HCT116 (cell line): ENCODE results near the gene RBM42. TPM values are rescaled to one million over a fixed set of nuclear protein-coding genes. Genes with fewer than 3 reads are reported as not detected.

Experiments used
- ATAC-seq: fragments of 200-7000 bp; cut with Tn5 transposase; 2 replicates; pipeline ENCODE4 v1.9.1; 2020; ENCODE audit warnings: mild to moderate bottlenecking, moderate library complexity
- BruUV-seq: library from RNA; stranded (reverse); fragments of 400-500 nt; replicated peaks from 2 replicates; lab custom pipeline; 2021; lab: Mats Ljungman, UMichigan
- CTCF ChIA-PET: fragments of 300-600 bp; sonication (Branson Sonifier 250); formaldehyde crosslinking; loops from one replicate; lab custom pipeline; 2021; ENCODE audit warnings: antibody characterized with exemption; lab: Charles Lee
- POLR2A ChIA-PET: fragments of 300-600, 350-600 bp; sonication (Branson Sonifier 250); formaldehyde crosslinking; loops from one replicate; lab custom pipeline; 2021; ENCODE audit warnings: antibody characterized with exemption; lab: Charles Lee
- RAD21 ChIA-PET, 2 experiments: fragments of 300-600 bp; sonication (Branson Sonifier 250); formaldehyde crosslinking; loops; one replicate each; lab custom pipeline; 2023; ENCODE audit warnings: low total read pairs in 2 of 2; ENCODE audit not compliant: uncharacterized antibody in 2 of 2, unreplicated experiment in 2 of 2, low non-redundant PET in 1 of 2; lab: Charles Lee
- DNase-seq: peaks from one replicate; pipeline ENCODE4 v3.0.0-alpha.2; 2010; ENCODE audit warnings: low read depth, low spot score
- H2AFZ ChIP-seq: fragments of 200-600 bp; shearing (Covaris generic), sonication (generic); 2 replicates; pipeline ENCODE4 v1.6.1; 2017; ENCODE audit warnings: low read depth, mixed run types, mixed read lengths, antibody characterized with exemption, low read length; ENCODE audit not compliant: poor library complexity, severe bottlenecking
- H3K27ac ChIP-seq: 2 replicates; pipeline ENCODE4 v1.5.1; 2012; ENCODE audit warnings: low read depth, low read length
- H3K27me3 ChIP-seq: fragments of 200-600 bp; sonication (generic); 2 replicates; pipeline ENCODE4 v1.6.1; 2016; ENCODE audit warnings: mixed run types, low read length, mixed read lengths; ENCODE audit not compliant: insufficient read depth
- H3K36me3 ChIP-seq, 2 experiments: fragments of 200-500 bp in 1 of 2; fragments of 200-600 bp in 1 of 2; sonication (Bioruptor generic) in 1 of 2; sonication (generic) in 1 of 2; 2 replicates each; pipeline versions ENCODE4 v1.5.1 to v1.6.1; 2014 to 2016; ENCODE audit warnings: low read length in 2 of 2, inconsistent platforms in 1 of 2, mixed read lengths in 1 of 2, mixed run types in 1 of 2; ENCODE audit not compliant: insufficient read depth in 2 of 2, control insufficient read depth in 1 of 2
- H3K4me1 ChIP-seq, 2 experiments: fragments of 200-600 bp in 1 of 2; sonication (generic) in 1 of 2; 2 replicates each; pipeline versions ENCODE4 v1.5.1 to v1.6.1; 2012 to 2017; ENCODE audit warnings: low read length in 2 of 2, inconsistent platforms in 1 of 2, mild to moderate bottlenecking in 1 of 2, mixed read lengths in 1 of 2, mixed run types in 1 of 2, moderate library complexity in 1 of 2; ENCODE audit not compliant: insufficient read depth in 2 of 2, control insufficient read depth in 1 of 2
- H3K4me2 ChIP-seq: fragments of 200-600 bp; sonication (generic); 2 replicates; pipeline ENCODE4 v1.6.1; 2017; ENCODE audit warnings: mixed run types, low read length, mixed read lengths
- H3K4me3 ChIP-seq, 2 experiments: fragments of 200-600 bp in 1 of 2; sonication (generic) in 1 of 2; replicated peaks in 1 of 2; 2 replicates each; pipeline ENCODE4 v1.5.1; 2011 to 2016; ENCODE audit warnings: low read length in 2 of 2, control low read depth in 1 of 2, low read depth in 1 of 2, mild to moderate bottlenecking in 1 of 2, mixed read lengths in 1 of 2, mixed run types in 1 of 2
- H3K79me2 ChIP-seq: fragments of 200-600 bp; sonication (generic); 2 replicates; pipeline ENCODE4 v1.6.1; 2017; ENCODE audit warnings: mild to moderate bottlenecking, mixed run types, low read length, moderate library complexity, mixed read lengths; ENCODE audit not compliant: insufficient read depth
- H3K9ac ChIP-seq: fragments of 200-600 bp; sonication (generic); 2 replicates; pipeline ENCODE4 v1.6.1; 2016; ENCODE audit warnings: low read length, mixed read lengths
- H3K9me2 ChIP-seq: fragments of 200-600 bp; sonication (generic), shearing (Covaris generic); 2 replicates; pipeline ENCODE4 v1.6.1; 2017; ENCODE audit warnings: mixed run types, mild to moderate bottlenecking, moderate library complexity; ENCODE audit not compliant: insufficient read depth
- H3K9me3 ChIP-seq, 2 experiments: fragments of 200-500 bp in 1 of 2; fragments of 200-600 bp in 1 of 2; sonication (Bioruptor generic) in 1 of 2; sonication (generic) in 1 of 2; 2 replicates each; pipeline ENCODE4 v1.6.1; 2014 to 2017; ENCODE audit warnings: low read length in 2 of 2, mixed read lengths in 2 of 2, inconsistent platforms in 1 of 2, low read depth in 1 of 2, mild to moderate bottlenecking in 1 of 2, mixed run types in 1 of 2, moderate library complexity in 1 of 2; ENCODE audit not compliant: control insufficient read depth in 1 of 2, insufficient read depth in 1 of 2
- H4K20me1 ChIP-seq: fragments of 200-600 bp; sonication (generic), shearing (Covaris generic); 2 replicates; pipeline ENCODE4 v1.6.1; 2017; ENCODE audit warnings: mixed run types, mild to moderate bottlenecking, moderate library complexity; ENCODE audit not compliant: insufficient read depth
- CEBPB ChIP-seq: IDR thresholded peaks from 2 replicates; pipeline ENCODE4 v1.6.1; 2012; ENCODE audit warnings: low read depth
- CTCF ChIP-seq, 3 experiments: fragments of 200-600 bp in 1 of 3; sonication (generic) in 1 of 3; IDR thresholded peaks in 2 of 3; conservative IDR thresholded peaks in 1 of 3; 2 replicates each; pipeline ENCODE4 v1.5.1; 2012 to 2017; ENCODE audit warnings: low read depth in 2 of 3, low read length in 2 of 3, antibody characterized with exemption in 1 of 3, borderline replicate concordance in 1 of 3, control low read depth in 1 of 3, mild to moderate bottlenecking in 1 of 3, mixed read lengths in 1 of 3, mixed run types in 1 of 3, moderate library complexity in 1 of 3; ENCODE audit not compliant: insufficient read depth in 1 of 3
- EGR1 ChIP-seq: IDR thresholded peaks from 2 replicates; pipeline ENCODE4 v1.6.1; 2012; ENCODE audit warnings: low read depth
- REST ChIP-seq: IDR thresholded peaks from 2 replicates; pipeline ENCODE4 v1.6.1; 2012; ENCODE audit warnings: low read depth
- SP1 ChIP-seq: IDR thresholded peaks from 2 replicates; pipeline ENCODE4 v1.6.1; 2012; ENCODE audit warnings: low read depth
- TCF7L2 ChIP-seq: IDR thresholded peaks from 2 replicates; pipeline ENCODE4 v1.7.0; 2011; ENCODE audit warnings: borderline replicate concordance, inconsistent platforms; ENCODE audit not compliant: insufficient read depth, insufficient read length; ENCODE audit errors: extremely low read depth
- YY1 ChIP-seq: IDR thresholded peaks from 2 replicates; pipeline ENCODE4 v1.6.1; 2011; ENCODE audit warnings: low read length, low read depth, moderate library complexity, mild to moderate bottlenecking; ENCODE audit not compliant: insufficient replicate concordance; ENCODE audit errors: extremely low read depth
- intact Hi-C: fragments of 100-400 bp; cut with micrococcal nuclease; formaldehyde crosslinking; loops from 2 replicates; pipeline ENCODE4 v1.10.0; 2022
- total RNA-seq: library from RNA; stranded (reverse); gene quantifications from one replicate; pipeline ENCODE4 v1.2.1, GENCODE V29; 2021; ENCODE audit not compliant: unreplicated experiment
- TF ChIP-seq, protein P1 (sequence below): IDR thresholded peaks from 2 replicates; pipeline ENCODE4 v1.6.1; 2012

The RBM42 gene
- total RNA-seq, 1 experiment from 2014 or later: 87.2 TPM

DNA sequence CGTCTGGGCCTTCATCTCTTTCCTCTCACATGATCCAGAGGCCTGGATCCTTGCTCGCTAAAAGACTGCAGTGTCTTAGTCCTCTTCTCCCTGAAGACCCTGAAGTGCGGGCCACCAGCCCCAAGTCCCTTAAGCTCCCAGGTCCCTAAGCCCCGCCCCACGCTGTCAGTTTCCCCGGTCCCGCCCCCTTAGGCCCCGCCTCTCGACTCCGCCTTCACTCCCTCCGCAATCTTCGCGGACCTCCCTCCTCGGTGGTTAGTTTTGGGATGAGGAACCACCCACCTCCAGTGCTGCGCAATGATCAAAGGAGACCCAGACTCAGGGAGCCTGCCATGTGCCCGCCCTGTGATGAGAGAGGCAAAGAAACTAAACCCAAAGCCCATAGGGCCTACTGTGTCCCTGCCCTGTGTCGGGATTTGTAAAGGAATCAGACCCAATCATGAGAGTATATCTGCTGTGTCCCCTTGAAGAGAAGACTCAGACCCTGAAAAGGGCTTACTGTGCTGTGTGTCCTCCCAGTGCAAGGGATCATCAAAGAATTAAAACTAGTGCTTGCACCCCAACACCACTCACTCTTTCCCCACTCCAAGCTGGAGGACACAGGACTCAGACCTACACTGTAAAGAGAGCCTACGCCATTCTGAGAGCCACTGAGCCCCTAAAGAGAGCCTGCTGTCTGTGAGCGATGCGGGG lies 16.3 kb downstream of the RBM42 start:
- H3K4me2 ChIP-seq: peak overlapping the region; percentile 99
- peaks cover 14 to 56% of the 10 kb centered on the region in 2 experiments; a peak in 3 of 4 replicates for H3K4me1 ChIP-seq
- DNase-seq (peak; percentile 56), ATAC-seq (peak; percentile 40)
- H3K9ac ChIP-seq: peak overlapping the region; percentile 69
- no peaks in the 10 kb centered on the region for H3K27me3 ChIP-seq
- POLR2A ChIA-PET: interaction anchor here (1.0 to 2.0 kb wide), 6 partner anchors 32 to 199 kb away, joined by 3 to 6 read pairs (median 4); partner anchors contain the start of gene HAUS5
- H3K9me3 ChIP-seq: no peaks in the 10 kb centered on the region
- peak overlapping the region; percentile 43 for H2AFZ ChIP-seq
- RAD21 ChIA-PET: no interaction called here
- BruUV-seq: no TSS peak
- H4K20me1 ChIP-seq: no peaks in the 10 kb centered on the region
- H3K36me3 ChIP-seq: no peaks in the 10 kb centered on the region; a peak in 1 of 4 replicates
- H3K4me3 ChIP-seq: peak overlapping the region; percentile 61 to 66
- peaks cover 20% of the 10 kb centered on the region for H3K79me2 ChIP-seq
- no peak for TF ChIP-seq CTCF (IDR thresholded peaks at IDR 0.05 in 2 of 3, conservative IDR thresholded peaks at IDR 0.05 in 1 of 3; ENCODE audit: borderline replicate concordance in 1 of 3, insufficient read depth in 1 of 3, low read depth in 2 of 3, low read length in 2 of 3)
- no peak for TF ChIP-seq EGR1
- no peak for TF ChIP-seq YY1
- peak; percentile 77 for TF ChIP-seq TCF7L2
- no peak for TF ChIP-seq CEBPB
- TF ChIP-seq REST: no peak
- TF ChIP-seq, protein P1, sequence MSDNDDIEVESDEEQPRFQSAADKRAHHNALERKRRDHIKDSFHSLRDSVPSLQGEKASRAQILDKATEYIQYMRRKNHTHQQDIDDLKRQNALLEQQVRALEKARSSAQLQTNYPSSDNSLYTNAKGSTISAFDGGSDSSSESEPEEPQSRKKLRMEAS: peak; percentile 21; the same call in 1 of the 2 replicates
- TF ChIP-seq SP1: no peak
- intact Hi-C loops: no loop called here
- no peaks in the 10 kb centered on the region for H3K9me2 ChIP-seq
- CTCF ChIA-PET: interaction anchor here (1.0 to 1.2 kb wide), 2 partner anchors 10 to 150 kb away, joined by 3 read pairs; no protein-coding TSS in a partner anchor
- H3K27ac ChIP-seq: peak overlapping the region; percentile 85
